ENCODE results near the gene IRF2BP2. TPM values are rescaled to one million over a fixed set of nuclear protein-coding genes. Genes with fewer than 3 reads are reported as not detected.

The IRF2BP2 gene
- total RNA-seq, 2 donors from 2014 or later = 74.5 to 76.3 TPM

DNA sequence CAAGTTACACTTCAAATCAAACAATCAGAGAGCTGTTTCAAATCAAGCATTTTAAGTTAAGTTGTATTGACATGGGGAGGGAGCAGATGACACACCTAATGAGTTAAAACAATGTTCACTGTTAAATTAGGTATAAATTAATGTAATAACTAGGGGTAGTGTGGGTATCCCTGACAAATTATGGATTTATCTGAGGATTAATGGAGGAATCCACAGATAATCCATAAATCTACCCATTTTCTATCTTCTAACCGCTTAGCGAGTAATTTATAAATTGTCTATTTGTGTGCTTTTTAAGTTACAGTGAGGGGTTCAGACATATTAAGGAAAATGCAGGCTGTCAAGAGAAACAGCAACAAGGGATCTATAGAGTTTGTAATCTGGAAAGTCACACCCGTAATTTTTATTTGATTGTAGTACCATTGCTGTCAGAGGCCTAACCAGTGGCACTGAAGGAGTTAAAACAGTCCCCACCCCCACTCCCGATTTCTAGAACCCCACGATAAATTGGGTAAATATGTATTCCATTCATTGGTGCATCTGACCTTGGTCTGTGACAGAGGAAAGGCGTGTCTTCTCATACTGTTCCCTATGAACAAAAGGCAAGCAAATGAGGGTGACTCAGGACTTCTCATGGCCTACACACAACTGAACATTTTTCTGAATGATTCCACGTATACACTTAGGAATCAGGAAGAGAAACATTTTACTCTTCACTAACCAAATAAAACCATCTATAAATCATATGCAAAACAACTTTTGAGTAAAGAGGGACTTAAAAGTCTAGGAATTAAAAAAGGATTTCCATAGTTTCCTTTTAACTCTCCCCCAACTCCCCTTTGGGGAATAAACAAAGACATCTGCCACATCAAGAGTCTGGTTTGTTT is 7.4 kb downstream of the IRF2BP2 start:
- H3K27ac ChIP-seq = peak overlapping the region; percentile 100
- H3K36me3 ChIP-seq = peaks cover 21% of the 10 kb centered on the region
- H3K9me3 ChIP-seq = no peaks in the 10 kb centered on the region
- H3K4me3 ChIP-seq = peak overlapping the region; percentile 75 to 83
- TF ChIP-seq, protein P1, sequence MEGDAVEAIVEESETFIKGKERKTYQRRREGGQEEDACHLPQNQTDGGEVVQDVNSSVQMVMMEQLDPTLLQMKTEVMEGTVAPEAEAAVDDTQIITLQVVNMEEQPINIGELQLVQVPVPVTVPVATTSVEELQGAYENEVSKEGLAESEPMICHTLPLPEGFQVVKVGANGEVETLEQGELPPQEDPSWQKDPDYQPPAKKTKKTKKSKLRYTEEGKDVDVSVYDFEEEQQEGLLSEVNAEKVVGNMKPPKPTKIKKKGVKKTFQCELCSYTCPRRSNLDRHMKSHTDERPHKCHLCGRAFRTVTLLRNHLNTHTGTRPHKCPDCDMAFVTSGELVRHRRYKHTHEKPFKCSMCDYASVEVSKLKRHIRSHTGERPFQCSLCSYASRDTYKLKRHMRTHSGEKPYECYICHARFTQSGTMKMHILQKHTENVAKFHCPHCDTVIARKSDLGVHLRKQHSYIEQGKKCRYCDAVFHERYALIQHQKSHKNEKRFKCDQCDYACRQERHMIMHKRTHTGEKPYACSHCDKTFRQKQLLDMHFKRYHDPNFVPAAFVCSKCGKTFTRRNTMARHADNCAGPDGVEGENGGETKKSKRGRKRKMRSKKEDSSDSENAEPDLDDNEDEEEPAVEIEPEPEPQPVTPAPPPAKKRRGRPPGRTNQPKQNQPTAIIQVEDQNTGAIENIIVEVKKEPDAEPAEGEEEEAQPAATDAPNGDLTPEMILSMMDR (IDR thresholded peaks at IDR 0.05) = no peak
- peaks cover 0 to 62% of the 10 kb centered on the region in 2 donors for H3K4me1 ChIP-seq
- H3K27me3 ChIP-seq = no peaks in the 10 kb centered on the region
- peak; percentile 69 for DNase-seq (ENCODE audit: low spot score)

DNA sequence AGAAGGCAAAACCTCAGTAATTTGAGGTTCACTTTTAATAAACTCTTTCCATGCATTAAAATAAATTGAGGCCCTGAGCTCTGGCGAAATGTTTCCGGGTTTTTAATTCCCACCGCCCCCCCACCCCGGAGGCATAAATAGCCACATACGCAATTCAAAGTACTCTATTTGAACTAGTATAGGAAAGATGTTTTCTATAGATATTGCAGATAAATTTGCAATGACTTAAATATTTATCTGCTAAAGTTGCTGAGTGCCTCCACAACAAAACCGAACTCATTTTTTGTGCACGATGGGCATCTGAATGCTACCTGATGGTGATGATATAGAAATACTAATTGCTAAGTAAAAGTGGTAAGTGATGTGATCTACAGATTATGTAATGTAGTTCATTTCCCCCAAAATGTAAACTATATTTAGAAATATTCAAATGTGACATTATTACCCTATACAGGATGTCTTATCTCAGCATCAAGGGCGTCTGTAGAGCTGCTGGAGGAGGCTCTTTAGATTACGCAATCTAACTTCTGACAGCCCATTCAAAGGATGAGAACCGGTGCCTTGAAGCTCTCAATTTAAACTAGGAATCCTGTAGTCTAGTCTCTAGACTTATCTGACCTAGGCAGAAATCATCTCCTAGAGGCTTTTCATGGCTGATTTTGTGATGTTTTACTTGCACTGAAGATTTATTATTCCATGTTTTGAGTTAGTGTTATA is 8.5 kb downstream of the IRF2BP2 start:
- H3K27ac ChIP-seq = peak overlapping the region; percentile 100
- DNase-seq (ENCODE audit: low spot score) = peak; percentile 56
- H3K4me3 ChIP-seq = peak overlapping the region in 1 of 2 donors; percentile 51
- TF ChIP-seq, protein P1 (IDR thresholded peaks at IDR 0.05) = no peak
- peaks cover 0 to 62% of the 10 kb centered on the region in 2 donors for H3K4me1 ChIP-seq
- no peaks in the 10 kb centered on the region for H3K27me3 ChIP-seq
- no peaks in the 10 kb centered on the region for H3K9me3 ChIP-seq
- H3K36me3 ChIP-seq = peaks cover 10% of the 10 kb centered on the region

DNA sequence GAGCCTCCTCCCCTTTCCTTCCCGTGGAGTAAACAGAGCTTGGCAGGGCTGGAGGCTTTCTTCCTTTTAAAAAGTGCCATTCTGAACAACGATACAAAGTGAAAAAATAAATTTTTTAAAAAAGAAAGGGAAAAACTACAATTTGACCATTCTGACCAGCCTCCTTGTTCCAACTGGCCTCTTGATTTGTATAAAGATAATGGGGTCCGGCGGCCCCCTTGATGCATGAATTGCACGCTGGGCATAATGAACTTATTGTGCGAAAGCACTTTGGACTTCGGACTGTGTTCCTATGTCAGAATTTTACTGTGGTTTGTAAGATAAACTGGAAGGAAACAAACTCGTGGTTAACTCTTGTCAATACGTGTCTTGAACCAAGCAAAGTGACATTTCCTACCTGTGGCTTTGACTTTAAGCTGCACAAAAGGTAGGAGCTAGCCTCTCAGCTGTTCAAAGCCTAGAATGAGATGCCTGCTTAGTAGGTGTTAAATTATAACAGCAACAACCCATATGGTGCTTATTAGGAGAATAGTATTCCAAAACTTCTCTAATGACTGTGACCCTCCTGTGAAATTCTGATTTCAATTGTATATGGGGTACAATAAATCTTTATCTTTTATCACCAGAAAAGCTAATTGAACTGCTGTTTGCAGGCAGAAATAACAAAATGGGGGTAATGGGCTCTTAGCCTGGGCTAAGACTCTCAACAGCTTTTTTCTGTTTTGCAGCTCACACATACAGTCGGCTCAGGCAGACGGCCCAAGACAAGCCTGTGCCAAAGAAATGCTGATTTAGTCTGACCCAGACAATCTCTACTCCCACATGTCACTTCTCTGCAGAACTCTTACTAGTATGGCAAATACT is 9.3 kb downstream of the IRF2BP2 start:
- TF ChIP-seq, protein P1 (IDR thresholded peaks at IDR 0.05) = no peak
- Histone ChIP-seq H3K36me3 (peaks cover 1% of the 10 kb centered on the region), H3K27ac (peak overlapping the region; percentile 100), H3K4me3 (peak overlapping the region; percentile 9 to 51), H3K4me1 (peaks cover 0 to 62% of the 10 kb centered on the region in 2 donors), H3K9me3 (no peaks in the 10 kb centered on the region), H3K27me3 (no peaks in the 10 kb centered on the region)
- peak; percentile 58 for DNase-seq (ENCODE audit: low spot score)

DNA sequence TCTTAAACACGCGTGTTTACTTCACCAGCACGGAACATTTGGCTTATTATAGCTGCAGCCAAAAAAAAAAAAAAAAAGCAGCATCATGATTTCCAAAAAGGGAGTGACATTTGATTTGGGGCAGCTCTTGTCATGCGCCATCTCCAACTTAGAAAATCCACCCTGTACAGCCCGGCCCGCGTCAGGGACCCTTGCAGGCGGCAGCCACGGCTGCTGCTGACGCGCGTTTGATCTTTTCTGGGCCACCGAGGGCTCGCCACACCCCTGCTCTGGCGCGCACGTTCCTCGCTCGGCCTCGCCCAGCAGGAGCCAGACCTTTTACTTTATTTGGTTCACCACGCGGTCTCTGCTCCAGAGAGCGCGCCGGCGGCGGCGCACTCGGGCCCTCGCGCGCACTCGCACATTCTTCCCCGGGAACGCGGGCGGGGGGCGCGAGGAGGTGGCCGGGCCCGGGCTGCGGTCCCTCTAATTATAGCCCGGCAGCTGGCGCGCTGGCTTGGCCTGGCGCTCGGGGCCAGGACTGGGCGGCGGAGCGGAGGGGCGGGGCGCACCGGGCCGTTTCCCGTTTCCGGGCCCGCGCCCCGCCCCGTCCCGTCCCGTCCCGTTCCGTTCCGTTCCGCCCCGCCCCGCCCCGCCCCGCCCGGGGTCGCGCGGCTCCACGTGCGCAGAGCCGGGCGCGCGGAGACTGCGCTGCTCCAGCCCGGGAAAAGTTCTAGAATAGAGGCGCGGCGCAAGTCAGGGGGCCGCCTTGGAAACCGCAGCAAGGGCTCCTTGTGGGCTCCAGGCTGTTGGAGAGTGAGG is 10.2 kb downstream of the IRF2BP2 start:
- peaks cover 0 to 62% of the 10 kb centered on the region in 2 donors for H3K4me1 ChIP-seq
- DNase-seq (ENCODE audit: low spot score) = peak; percentile 92
- no peaks in the 10 kb centered on the region for H3K9me3 ChIP-seq
- peak overlapping the region; percentile 31 to 51 for H3K4me3 ChIP-seq
- TF ChIP-seq, protein P1 (IDR thresholded peaks at IDR 0.05) = no peak
- H3K36me3 ChIP-seq = no peaks in the 10 kb centered on the region
- H3K27me3 ChIP-seq = no peaks in the 10 kb centered on the region
- H3K27ac ChIP-seq = peak overlapping the region; percentile 100
